ENCODE results near the gene RAB8A.

The RAB8A gene

GRCh38 chr19:16071072-16071691, 40.5 kb upstream of the RAB8A start:
- peaks cover 3% of the 10 kb centered on the region for H3K4me1 ChIP-seq (ENCODE audit: control insufficient read depth, insufficient read depth, low read length)
- H3K9me3 ChIP-seq (ENCODE audit: control insufficient read depth, insufficient read depth, low read length) = no peaks in the 10 kb centered on the region
- DNase-seq (ENCODE audit: low read depth, low spot score) = no peak
- no CpG with 5 or more reads among the region's 9 CpGs for WGBS (ENCODE audit: insufficient coverage, insufficient read length)
- H3K36me3 ChIP-seq (ENCODE audit: control insufficient read depth, insufficient read depth, low read length) = no peaks in the 10 kb centered on the region
- H3K4me3 ChIP-seq (ENCODE audit: low read length) = no peak overlapping the region
- H3K27ac ChIP-seq (ENCODE audit: low read length) = no peak overlapping the region
- H3K27me3 ChIP-seq (ENCODE audit: control insufficient read depth, insufficient read depth, low read length) = no peaks in the 10 kb centered on the region

GRCh38 chr19:16073481-16073880, 38.2 kb upstream of the RAB8A start:
- Histone ChIP-seq H3K9me3 (ENCODE audit: control insufficient read depth, insufficient read depth, low read length) (no peaks in the 10 kb centered on the region), H3K27me3 (ENCODE audit: control insufficient read depth, insufficient read depth, low read length) (no peaks in the 10 kb centered on the region), H3K27ac (ENCODE audit: low read length) (no peak overlapping the region), H3K36me3 (ENCODE audit: control insufficient read depth, insufficient read depth, low read length) (no peaks in the 10 kb centered on the region), H3K4me1 (ENCODE audit: control insufficient read depth, insufficient read depth, low read length) (peaks cover 3% of the 10 kb centered on the region), H3K4me3 (ENCODE audit: low read length) (no peak overlapping the region)
- WGBS (ENCODE audit: insufficient coverage, insufficient read length) = no CpG with 5 or more reads among the region's 7 CpGs
- no peak for DNase-seq (ENCODE audit: low read depth, low spot score)

- Histone ChIP-seq H3K4me1 (ENCODE audit: control insufficient read depth, insufficient read depth, low read length) (peaks cover 3% of the 10 kb centered on the region), H3K4me3 (ENCODE audit: low read length) (no peak overlapping the region), H3K9me3 (ENCODE audit: control insufficient read depth, insufficient read depth, low read length) (no peaks in the 10 kb centered on the region), H3K27ac (ENCODE audit: low read length) (no peak overlapping the region), H3K36me3 (ENCODE audit: control insufficient read depth, insufficient read depth, low read length) (no peaks in the 10 kb centered on the region), H3K27me3 (ENCODE audit: control insufficient read depth, insufficient read depth, low read length) (no peaks in the 10 kb centered on the region)
- WGBS (ENCODE audit: insufficient coverage, insufficient read length) = no CpG with 5 or more reads among the region's 3 CpGs
- no peak for DNase-seq (ENCODE audit: low read depth, low spot score)
Measured at GRCh38 chr19:16073988-16074387, 37.7 kb upstream of the RAB8A start.

- DNase-seq (ENCODE audit: low read depth, low spot score) = no peak
- no peaks in the 10 kb centered on the region for H3K36me3 ChIP-seq (ENCODE audit: control insufficient read depth, insufficient read depth, low read length)
- H3K9me3 ChIP-seq (ENCODE audit: control insufficient read depth, insufficient read depth, low read length) = no peaks in the 10 kb centered on the region
- H3K27me3 ChIP-seq (ENCODE audit: control insufficient read depth, insufficient read depth, low read length) = no peaks in the 10 kb centered on the region
- no peak overlapping the region for H3K4me3 ChIP-seq (ENCODE audit: low read length)
- peaks cover 3% of the 10 kb centered on the region for H3K4me1 ChIP-seq (ENCODE audit: control insufficient read depth, insufficient read depth, low read length)
- no CpG with 5 or more reads among the region's 10 CpGs for WGBS (ENCODE audit: insufficient coverage, insufficient read length)
- no peak overlapping the region for H3K27ac ChIP-seq (ENCODE audit: low read length)
Measured at GRCh38 chr19:16074488-16075365, 37.0 kb upstream of the RAB8A start.

GRCh38 chr19:16075430-16076153, 36.1 kb upstream of the RAB8A start:
- WGBS (ENCODE audit: insufficient coverage, insufficient read length) = no CpG with 5 or more reads among the region's 21 CpGs
- Histone ChIP-seq H3K27me3 (ENCODE audit: control insufficient read depth, insufficient read depth, low read length) (no peaks in the 10 kb centered on the region), H3K9me3 (ENCODE audit: control insufficient read depth, insufficient read depth, low read length) (no peaks in the 10 kb centered on the region)

GRCh38 chr19:16076154-16076957, 35.3 kb upstream of the RAB8A start, which contains the start of gene TPM4:
TSS of gene TPM4 (plus strand) at chr19:16076495. CDS start at chr19:16076566, 71 bp downstream.
- Histone ChIP-seq H3K36me3 (ENCODE audit: control insufficient read depth, insufficient read depth, low read length) (no peaks in the 10 kb centered on the region; the same call in 1 of the 2 replicates), H3K4me1 (ENCODE audit: control insufficient read depth, insufficient read depth, low read length) (peaks cover 3% of the 10 kb centered on the region), H3K27me3 (ENCODE audit: control insufficient read depth, insufficient read depth, low read length) (no peaks in the 10 kb centered on the region), H3K9me3 (ENCODE audit: control insufficient read depth, insufficient read depth, low read length) (no peaks in the 10 kb centered on the region), H3K27ac (ENCODE audit: low read length) (no peak within 1 kb of the TSS), H3K4me3 (ENCODE audit: low read length) (peak within 1 kb of the TSS; percentile 98)
- peak; percentile 67 for DNase-seq (ENCODE audit: low read depth, low spot score)
- no CpG with 5 or more reads among the region's 101 CpGs for WGBS (ENCODE audit: insufficient coverage, insufficient read length)

More at GRCh38 chr19:16075430-16076153, 36.1 kb upstream of the RAB8A start:
- H3K4me3 ChIP-seq (ENCODE audit: low read length) = peak overlapping the region; percentile 98; the same call in 1 of the 2 replicates
- DNase-seq (ENCODE audit: low read depth, low spot score) = no peak
- H3K4me1 ChIP-seq (ENCODE audit: control insufficient read depth, insufficient read depth, low read length) = peaks cover 3% of the 10 kb centered on the region
- H3K36me3 ChIP-seq (ENCODE audit: control insufficient read depth, insufficient read depth, low read length) = no peaks in the 10 kb centered on the region
- H3K27ac ChIP-seq (ENCODE audit: low read length) = no peak overlapping the region

GRCh38 chr19:16076958-16077611, 34.6 kb upstream of the RAB8A start:
- no peak for DNase-seq (ENCODE audit: low read depth, low spot score)
- Histone ChIP-seq H3K4me1 (ENCODE audit: control insufficient read depth, insufficient read depth, low read length) (peaks cover 3% of the 10 kb centered on the region), H3K9me3 (ENCODE audit: control insufficient read depth, insufficient read depth, low read length) (no peaks in the 10 kb centered on the region), H3K27ac (ENCODE audit: low read length) (no peak overlapping the region), H3K27me3 (ENCODE audit: control insufficient read depth, insufficient read depth, low read length) (no peaks in the 10 kb centered on the region), H3K36me3 (ENCODE audit: control insufficient read depth, insufficient read depth, low read length) (peaks cover 5% of the 10 kb centered on the region; the same call in 1 of the 2 replicates), H3K4me3 (ENCODE audit: low read length) (peak overlapping the region; percentile 98)
- no CpG with 5 or more reads among the region's 56 CpGs for WGBS (ENCODE audit: insufficient coverage, insufficient read length)

GRCh38 chr19:16077984-16078758, 33.5 kb upstream of the RAB8A start:
- no peak overlapping the region for H3K27ac ChIP-seq (ENCODE audit: low read length)
- peaks cover 13% of the 10 kb centered on the region; the same call in 1 of the 2 replicates for H3K36me3 ChIP-seq (ENCODE audit: control insufficient read depth, insufficient read depth, low read length)
- no peaks in the 10 kb centered on the region for H3K27me3 ChIP-seq (ENCODE audit: control insufficient read depth, insufficient read depth, low read length)
- no CpG with 5 or more reads among the region's 16 CpGs for WGBS (ENCODE audit: insufficient coverage, insufficient read length)
- H3K4me3 ChIP-seq (ENCODE audit: low read length) = peak overlapping the region; percentile 19; the same call in 1 of the 2 replicates
- H3K4me1 ChIP-seq (ENCODE audit: control insufficient read depth, insufficient read depth, low read length) = peaks cover 3% of the 10 kb centered on the region
- no peaks in the 10 kb centered on the region for H3K9me3 ChIP-seq (ENCODE audit: control insufficient read depth, insufficient read depth, low read length)
- DNase-seq (ENCODE audit: low read depth, low spot score) = no peak
